Right forelimb (tissue), 1 donor: ENCODE data around the gene MRPL30.
A peak's percentile ranks its signal among the peaks of the same experiment; 100 is the strongest.
"Not testable (repeated sequence)": the region's sequence is repeated elsewhere in the genome, so short reads cannot be mapped to it uniquely, and the experiment has no call there.

Experiments
- DNase-seq: peaks from one replicate; pipeline ENCODE4 v3.0.0-alpha.2; 2018

The MRPL30 gene

GRCh38 chr2:99180755-99181623 is at the start of gene MRPL30, which contains the start of gene MITD1:
MRPL30 (plus strand) TSS chr2:99181184; CDS start chr2:99186204, 5,020 bp downstream.
MITD1 (minus strand) TSS chr2:99181058; CDS start chr2:99180981, 77 bp downstream.
- DNase-seq = peak; percentile 94

DNA sequence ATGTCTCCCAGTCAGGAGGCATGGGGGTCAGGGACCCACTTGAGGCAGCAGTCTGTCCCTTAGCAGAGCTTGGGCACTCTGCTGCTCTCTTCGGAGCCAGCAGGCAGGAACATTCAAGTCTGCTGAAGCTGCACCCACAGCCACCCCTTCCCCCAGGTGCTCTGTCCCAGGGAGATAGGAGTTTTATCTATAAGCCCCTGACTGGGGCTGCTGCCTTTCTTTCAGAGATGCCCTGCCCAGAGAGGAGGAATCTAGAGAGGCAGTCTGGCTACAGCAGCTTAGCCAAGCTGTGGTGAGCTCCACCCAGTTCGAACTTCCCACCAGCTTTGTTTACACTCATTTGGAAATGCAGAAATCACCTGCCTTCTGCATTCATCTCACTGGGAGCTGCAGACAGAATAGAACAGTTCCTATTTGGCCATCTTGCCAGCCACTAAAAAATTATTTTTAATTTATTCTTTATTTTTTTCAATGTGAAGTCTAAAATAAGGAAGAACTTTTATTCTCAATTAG is 45.9 kb upstream of the MRPL30 start:
- DNase-seq = not testable (repeated sequence)

DNA sequence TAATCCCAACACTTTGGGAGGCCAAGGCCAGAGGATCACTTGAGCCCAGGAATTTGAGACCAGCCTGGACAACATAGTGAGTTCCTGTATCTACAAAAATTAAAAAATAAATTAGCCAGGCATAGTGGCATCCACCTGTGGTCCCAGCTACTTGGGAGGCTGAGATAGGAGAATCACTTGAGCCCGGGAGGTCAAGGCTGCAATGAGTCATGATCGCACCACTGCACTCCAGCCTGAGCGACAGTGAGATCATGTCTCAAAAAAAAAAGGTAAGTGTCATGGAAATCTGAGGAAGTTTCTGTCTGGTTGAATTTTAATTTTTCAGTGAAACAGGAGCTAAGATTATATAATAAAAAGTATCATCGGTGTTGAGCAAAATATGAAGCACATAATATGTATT is 42.0 kb upstream of the MRPL30 start:
- DNase-seq = no peak

DNA sequence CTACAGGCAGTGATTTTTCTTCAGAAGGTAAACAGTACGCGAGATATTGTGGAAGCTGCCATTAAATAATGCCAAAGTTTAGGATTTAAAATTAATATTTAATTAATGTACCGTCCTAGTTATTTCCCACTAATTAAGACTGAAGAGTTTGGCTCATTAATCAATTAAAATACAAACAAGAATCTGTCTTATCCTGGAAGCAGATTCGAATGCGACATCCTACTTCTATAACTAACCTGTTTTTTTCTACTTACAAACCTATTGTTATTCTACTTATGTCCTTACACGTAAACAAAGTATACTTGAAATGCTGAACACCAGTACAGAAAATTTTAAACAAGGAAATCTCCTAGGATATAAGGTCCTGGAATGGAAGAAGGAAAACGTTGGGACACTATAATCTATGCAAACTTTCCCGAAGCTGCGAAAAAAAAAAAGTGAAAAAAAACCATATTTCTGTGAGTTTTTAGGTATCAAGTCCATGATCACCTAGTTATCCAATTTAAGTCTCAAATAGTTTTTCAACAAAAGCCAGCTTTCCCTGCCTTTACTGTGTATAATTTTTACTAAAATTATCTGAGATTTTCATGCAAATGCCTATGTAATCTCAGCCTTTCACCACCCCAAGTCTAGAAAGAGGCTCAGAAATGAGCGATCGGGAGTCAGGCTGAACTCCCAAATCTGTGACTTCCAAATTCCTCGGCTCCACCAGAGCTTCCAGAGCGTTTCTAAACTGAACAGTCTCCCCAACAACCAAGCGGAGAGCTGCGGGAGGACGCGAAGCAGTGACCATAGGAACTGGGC is 40.7 kb upstream of the MRPL30 start:
- no peak for DNase-seq

DNA sequence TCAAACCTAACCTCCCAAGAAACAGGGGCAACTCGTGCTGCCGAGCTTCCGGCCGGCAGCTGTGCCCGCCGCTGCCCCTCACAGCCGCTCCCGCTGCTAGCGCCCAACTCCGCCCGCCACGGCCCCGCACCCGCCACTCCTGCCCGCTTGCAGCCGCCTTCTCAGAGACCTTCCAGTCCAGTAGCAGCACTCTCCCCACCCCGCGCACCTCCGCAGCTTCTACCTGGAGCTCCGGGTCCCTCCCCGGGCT is 40.2 kb upstream of the MRPL30 start:
- DNase-seq = no peak

- DNase-seq = peak; percentile 93
These were observed 39.6 kb upstream of the MRPL30 start, which contains the start of gene C2orf15 for GRCh38 chr2:99141110-99142108. C2orf15 (plus strand) TSS chr2:99141707; CDS start chr2:99150559, 8,852 bp downstream.

- no peak for DNase-seq
These were observed 30.3 kb upstream of the MRPL30 start for GRCh38 chr2:99150706-99151105.

DNA sequence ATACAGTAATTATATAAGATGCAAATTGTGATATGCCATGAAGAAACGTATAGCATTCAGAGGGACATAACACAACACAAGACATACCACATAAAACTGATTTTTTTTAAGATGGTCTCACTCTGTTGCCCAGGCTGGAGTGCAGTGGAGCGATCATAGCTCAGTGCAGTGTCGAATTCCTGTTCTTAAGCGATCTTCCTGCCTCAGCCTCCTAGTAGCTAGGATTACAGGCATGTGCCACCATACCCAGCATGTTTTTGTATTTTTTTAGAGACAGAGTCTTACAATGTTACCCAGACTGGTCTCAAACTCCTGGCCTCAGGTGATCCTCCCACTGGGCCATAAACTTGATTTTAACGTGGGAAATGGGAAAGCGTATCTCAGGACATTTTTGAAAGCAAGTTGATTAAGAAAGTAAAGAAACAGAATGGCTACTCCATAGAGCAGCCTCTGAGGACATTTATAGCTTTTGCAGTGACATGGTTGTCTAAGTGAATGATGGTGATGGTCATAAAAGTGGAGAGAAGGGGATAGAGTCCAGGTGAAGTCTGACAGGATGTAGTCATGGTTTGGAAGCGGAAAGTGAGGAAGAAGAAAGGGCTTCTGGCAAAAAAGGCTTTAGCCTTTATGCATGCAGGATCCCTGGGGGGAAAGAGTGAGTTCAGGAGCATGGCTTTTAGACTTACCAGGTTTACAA is 28.6 kb upstream of the MRPL30 start:
- DNase-seq = no peak

- no peak for DNase-seq
These were observed 26.9 kb upstream of the MRPL30 start for GRCh38 chr2:99153921-99154604.

DNA sequence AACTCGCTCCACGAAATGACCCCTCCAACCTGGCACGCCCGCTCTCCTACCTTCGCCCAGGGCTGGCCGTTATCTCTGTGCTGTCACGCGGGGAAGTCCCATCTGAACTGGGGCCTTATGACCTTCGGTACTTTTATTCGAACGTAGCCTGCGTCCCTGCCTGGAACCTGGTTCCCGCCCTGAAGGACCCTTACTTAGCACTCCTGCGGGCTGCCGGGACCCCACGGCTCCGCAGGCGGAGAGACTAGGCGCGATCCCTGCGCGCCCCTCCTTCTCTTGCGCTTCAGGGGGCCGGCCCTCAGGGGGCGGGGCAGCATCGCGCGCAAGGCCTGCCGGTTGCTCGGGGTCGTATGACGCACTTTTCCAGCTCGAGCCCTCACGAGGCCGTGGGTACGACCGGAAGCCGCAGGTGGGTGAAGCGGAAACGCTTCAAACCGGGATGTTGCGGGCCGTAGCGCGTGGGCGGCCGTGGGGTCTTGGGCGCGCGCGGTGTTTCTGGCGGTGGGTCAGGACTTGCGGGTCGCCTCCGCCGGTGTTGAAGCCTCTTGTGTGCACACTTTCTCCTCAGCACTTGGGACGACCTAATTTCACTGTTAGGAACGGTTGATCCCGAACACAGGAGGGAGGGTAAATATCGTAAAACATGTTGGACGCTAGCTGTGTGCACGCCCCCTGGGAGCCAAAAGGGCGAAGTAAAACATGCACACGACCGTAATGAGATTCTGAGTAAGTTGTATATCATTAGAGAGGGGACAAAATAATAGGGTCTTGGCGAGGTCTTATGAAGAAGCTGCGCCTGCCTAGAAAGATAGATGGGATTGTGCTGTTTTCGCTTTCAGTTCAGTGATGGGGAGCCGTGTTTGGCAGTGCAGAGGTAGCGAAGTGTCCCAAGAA is 26.1 kb upstream of the MRPL30 start, which contains the start of the genes LIPT1 and TSGA10:
Gene LIPT1 (plus strand): TSS at position 325 of the 894 bp plus-strand sequence. CDS start 6,991 bp downstream, outside the sequence.
Gene TSGA10 (minus strand): TSS at position 300 of the 894 bp plus-strand sequence. CDS start 45,503 bp downstream, outside the sequence.
- DNase-seq = peak; percentile 91

GRCh38 chr2:99156891-99157290 is 24.1 kb upstream of the MRPL30 start:
- no peak for DNase-seq

GRCh38 chr2:99158599-99158998 is 22.4 kb upstream of the MRPL30 start:
- DNase-seq = no peak

GRCh38 chr2:99159594-99159993 is 21.4 kb upstream of the MRPL30 start:
- no peak for DNase-seq

GRCh38 chr2:99166218-99166617 is 14.8 kb upstream of the MRPL30 start:
- DNase-seq = no peak

GRCh38 chr2:99169534-99169933 is 11.4 kb upstream of the MRPL30 start:
- DNase-seq = no peak

DNA sequence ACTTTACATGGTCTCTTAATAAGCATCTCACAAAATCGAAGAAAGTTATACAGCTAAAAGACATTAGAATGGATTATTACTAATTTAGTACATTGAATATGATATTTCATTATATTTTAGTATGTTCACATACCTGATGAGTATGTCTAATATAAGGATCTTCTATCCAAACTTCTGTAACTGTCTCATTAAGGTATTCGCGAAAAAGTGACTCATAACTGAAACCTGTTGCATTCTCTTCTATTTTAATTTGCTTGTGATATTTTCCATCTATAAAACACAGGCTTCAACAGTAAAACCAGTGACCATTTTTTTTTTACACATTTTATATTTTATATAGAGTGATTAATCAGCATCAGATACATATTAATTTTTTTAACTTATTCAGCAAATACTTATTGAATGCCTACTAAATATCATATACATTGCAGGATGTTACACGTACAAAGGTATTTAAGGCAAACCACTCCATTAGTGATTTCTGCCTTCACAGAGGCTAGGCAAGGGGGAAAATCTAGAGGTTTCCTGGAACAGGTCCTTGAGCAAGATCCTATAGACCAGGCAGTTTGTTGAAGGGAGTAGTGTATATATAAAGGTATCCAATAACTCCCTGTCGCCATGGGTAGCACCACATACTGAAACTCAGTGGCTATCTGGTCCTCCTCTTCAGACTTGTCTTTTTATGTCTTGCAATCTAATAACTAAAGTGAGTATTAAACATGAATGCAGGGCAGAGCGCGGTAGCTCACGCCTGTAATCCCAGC is 9.4 kb upstream of the MRPL30 start:
- no peak for DNase-seq

- no peak for DNase-seq
These were observed 628 bp downstream of the MRPL30 start for GRCh38 chr2:99181624-99182000.

DNA sequence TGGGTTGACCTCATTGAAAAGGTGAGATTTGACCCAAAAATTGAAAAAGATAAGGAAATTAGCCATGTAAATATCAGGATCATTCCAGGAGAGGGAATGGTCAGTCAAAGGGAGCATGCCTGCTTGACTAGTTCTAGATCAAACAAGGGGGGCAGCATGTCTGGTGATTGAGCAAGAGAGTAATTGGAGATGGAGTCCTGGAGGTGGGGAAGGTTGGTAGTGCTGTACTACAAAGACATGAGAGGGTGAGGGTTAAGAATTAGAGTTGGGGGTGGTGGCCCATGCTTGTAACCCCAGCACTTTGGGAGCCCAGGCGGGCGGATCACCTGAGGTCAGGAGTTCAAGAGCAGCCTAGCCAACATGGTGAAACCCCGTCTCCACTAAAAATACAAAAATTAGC is 2.0 kb downstream of the MRPL30 start:
- DNase-seq = no peak

DNA sequence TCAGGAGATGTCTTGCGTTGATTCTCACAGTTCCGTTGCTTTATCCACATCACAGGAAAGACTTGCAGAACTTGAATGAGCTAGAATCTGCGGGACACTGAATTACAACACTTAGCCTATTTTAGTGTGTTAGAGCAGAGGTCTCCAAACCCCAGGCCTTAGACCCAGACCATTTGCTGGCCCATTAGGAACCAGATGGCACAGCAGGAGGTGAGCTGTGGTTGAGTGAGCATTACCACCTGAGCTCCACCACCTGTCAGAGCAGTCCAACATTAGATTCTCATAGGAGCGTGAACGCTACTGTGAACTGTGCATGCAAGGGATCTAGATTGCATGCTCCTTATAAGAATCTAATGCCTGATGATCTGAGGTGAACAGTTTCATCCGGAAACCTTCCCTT is 3.8 kb downstream of the MRPL30 start:
- no peak for DNase-seq
